ENCODE data around the gene ENTPD1. TPM values are rescaled to one million over a fixed set of nuclear protein-coding genes. Genes with fewer than 3 reads are reported as not detected.
"Not testable (repeated sequence)": the region's sequence is repeated elsewhere in the genome, so short reads cannot be mapped to it uniquely, and the experiment has no call there.

The ENTPD1 gene
- total RNA-seq, 1 donor from 2014 or later, result 7.5 TPM

DNA sequence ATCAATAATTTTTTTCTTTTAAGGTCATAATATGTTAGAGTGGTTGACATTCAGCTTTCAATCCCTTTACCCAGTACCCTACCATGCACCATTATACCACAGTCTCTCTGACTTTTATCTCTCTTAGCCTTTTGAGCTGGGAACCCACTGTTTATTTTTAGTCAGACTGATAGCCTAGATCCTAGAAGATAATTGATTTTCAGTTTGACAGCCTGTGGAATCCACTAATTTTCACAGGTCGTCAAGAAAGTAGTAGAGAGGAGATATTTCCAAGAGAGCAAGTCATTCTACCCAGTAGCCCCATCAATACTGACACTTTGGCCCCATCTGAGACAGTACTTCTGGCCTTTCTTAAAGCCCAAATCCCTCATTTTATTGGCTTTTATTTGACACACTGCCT is 84.7 kb downstream of the ENTPD1 start:
- no peak for DNase-seq
- no peak for ATAC-seq
- intact Hi-C loops (cut with micrococcal nuclease), result loop anchor here (10.0 kb wide), 1 partner anchor 146 kb away; the partner anchor contains the start of gene TCTN3

DNA sequence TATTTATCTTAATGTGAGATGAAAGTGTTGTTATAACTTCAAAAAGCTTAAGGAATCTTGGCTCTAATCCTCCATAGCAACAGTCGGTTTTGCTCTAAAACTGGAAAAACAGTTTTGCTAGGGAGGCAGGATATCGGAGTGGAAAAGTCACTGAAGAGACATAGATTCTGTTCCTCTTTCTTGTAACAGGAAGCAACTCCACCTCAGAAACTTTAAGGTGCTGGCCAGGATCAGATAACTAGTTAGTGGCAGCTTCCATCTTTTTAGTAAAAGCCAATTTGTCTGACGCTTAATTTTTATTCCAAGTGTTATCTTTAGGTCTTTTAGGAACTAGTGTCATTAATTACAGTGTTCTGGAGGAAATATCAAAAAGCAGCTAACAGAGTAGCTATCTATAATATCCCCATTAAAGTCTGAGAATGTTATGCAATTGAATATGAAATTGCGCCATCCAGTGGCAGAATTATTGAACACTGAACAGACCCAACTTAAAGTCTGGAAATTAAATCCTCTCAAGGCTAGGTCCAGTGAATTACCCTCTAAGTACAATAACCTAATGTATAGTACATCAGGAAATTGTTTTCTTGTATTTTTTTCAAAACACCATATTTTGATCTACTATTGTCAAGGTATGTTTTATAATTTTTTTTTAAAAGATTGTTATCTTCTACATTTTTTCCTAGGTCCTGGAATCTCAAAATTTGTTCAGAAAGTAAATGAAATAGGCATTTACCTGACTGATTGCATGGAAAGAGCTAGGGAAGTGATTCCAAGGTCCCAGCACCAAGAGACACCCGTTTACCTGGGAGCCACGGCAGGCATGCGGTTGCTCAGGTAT is 85.9 kb downstream of the ENTPD1 start:
- ATAC-seq, result peak; percentile 69
- intact Hi-C loops (cut with micrococcal nuclease), result loop anchor here (10.0 kb wide), 1 partner anchor 147 kb away; the partner anchor contains the start of gene TCTN3
- DNase-seq, result no peak

DNA sequence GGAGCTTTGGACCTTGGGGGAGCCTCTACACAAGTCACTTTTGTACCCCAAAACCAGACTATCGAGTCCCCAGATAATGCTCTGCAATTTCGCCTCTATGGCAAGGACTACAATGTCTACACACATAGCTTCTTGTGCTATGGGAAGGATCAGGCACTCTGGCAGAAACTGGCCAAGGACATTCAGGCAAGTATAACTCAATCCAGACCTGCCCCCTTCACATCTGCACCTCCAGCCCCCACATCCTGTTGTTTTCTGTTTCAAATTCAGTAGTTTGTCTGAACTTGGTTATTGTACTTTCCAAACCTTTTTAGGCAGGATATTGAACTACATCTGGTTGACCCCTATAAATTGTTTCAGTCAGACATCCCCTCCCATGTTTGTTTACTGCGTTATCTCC is 89.4 kb downstream of the ENTPD1 start:
- DNase-seq (no peak), ATAC-seq (no peak)
- intact Hi-C loops (cut with micrococcal nuclease), result loop anchor here (10.0 kb wide), 1 partner anchor 151 kb away; the partner anchor contains the start of gene TCTN3

DNA sequence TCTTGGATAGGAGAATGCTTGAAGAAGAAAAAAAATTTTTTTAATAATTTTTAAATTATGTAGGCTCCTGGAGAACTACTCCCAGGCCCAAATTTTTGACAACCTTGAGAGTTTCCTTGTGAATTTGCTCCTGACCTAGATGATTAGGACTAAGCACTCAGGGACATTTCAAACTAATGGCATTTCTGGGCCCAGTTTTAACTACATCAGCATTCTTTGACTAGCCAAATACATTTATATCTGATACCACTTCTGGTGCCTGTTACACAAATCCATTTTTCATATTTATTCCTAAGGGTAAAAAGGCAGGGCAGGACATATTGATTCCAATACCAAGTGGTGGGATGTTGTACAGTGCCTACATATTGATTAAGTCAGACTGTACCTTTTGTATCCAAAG is 91.0 kb downstream of the ENTPD1 start:
- ATAC-seq (no peak), DNase-seq (no peak)
- intact Hi-C loops (cut with micrococcal nuclease), result loop anchor here (10.0 kb wide), 1 partner anchor 152 kb away; the partner anchor contains the start of gene TCTN3

DNA sequence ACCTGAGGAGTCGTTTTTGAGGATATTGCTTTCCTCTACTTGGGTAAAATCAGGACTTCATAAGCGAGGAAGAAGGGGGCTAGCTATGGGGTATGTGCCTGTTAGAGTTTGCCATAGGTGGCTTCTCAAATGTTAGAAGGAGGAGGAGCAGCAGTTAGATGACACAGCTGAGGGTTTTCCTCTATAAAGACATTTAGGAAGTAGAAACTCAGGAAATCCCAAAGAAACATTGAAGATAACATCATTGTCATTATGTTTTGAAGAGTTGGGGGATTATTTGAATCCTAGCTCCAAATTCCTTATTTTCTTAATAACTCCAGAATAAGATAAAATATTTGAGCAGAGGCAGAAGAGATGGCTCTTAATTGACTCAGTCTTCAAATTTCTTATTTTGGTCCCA is 92.9 kb downstream of the ENTPD1 start:
- ATAC-seq (no peak), DNase-seq (no peak)
- intact Hi-C loops (cut with micrococcal nuclease), result loop anchor here (10.0 kb wide), 1 partner anchor 154 kb away; the partner anchor contains the start of gene TCTN3

DNA sequence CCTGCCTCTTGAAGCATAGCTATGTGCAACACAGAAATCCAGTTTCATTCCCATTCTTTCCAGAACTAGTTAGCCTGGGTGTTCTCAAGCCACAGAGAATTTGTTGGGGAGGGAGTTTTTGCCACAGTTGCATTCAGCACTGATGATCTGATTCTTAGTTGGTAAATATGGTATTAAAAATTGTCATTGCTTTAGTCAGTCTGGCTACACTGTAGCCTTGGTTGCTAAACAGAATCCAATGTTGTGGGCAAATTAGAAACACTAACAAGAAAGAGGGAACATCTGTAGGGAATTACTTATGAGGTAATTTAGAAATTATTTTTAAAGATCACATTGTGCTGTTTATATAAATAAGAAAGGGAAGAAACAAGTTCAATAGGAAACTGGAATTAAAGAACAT is 94.8 kb downstream of the ENTPD1 start:
- intact Hi-C loops (cut with micrococcal nuclease), result no loop called here
- ATAC-seq (no peak), DNase-seq (no peak)

DNA sequence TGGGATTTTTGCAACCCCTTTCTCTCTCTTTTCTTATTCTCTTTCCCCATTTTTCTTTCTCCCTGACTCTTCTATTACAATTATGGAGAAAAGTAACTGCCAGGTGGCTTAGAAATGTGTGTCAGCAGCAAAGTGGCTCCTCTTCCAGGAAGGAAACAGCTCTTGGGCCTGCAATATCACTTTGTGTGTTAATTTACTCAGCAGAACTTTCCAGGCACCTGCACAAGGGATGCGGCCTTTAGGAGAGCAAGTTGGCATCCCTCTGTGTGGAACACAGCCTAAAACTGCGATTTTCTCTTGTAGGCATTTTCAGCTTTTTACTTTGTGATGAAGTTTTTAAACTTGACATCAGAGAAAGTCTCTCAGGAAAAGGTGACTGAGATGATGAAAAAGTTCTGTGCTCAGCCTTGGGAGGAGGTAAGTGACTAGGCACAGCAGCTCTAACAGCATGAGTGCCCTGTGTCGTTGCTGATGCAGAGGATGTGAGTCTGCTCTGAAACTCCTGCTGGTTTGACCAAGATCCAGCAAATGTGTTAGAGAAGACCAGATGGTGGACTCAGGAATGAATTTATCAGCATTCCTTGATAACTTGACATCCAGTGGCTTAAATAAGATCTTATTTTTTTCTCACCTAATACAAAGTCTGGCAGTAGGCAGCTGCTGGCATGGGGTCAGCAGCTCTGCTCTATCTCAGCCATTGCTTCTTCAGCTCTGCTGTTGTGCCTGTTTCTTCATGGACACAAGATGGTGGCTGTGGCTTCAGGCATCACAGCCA is 104.4 kb downstream of the ENTPD1 start:
- DNase-seq (no peak), ATAC-seq (no peak)
- intact Hi-C loops (cut with micrococcal nuclease), result no loop called here

DNA sequence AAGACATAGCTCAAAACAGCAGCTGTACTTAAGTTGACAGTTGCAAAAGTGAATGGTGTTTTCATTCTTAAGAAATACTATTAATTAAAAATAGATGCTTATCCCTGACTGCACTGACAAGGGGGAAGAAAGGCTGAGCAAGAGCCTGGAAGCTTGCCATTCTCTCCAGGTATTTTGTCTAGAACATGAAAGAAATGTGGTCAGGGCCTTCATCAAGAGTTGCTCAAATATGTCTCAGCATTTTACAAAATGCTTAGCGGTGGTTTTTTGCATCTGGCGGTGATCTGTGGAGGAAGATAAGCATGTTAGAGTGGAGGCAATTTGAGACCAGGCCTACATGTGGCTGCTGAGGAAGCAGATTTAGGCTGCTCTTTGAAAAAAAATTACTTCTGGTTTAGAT is 105.4 kb downstream of the ENTPD1 start:
- intact Hi-C loops (cut with micrococcal nuclease), result no loop called here
- ATAC-seq (no peak), DNase-seq (no peak)

DNA sequence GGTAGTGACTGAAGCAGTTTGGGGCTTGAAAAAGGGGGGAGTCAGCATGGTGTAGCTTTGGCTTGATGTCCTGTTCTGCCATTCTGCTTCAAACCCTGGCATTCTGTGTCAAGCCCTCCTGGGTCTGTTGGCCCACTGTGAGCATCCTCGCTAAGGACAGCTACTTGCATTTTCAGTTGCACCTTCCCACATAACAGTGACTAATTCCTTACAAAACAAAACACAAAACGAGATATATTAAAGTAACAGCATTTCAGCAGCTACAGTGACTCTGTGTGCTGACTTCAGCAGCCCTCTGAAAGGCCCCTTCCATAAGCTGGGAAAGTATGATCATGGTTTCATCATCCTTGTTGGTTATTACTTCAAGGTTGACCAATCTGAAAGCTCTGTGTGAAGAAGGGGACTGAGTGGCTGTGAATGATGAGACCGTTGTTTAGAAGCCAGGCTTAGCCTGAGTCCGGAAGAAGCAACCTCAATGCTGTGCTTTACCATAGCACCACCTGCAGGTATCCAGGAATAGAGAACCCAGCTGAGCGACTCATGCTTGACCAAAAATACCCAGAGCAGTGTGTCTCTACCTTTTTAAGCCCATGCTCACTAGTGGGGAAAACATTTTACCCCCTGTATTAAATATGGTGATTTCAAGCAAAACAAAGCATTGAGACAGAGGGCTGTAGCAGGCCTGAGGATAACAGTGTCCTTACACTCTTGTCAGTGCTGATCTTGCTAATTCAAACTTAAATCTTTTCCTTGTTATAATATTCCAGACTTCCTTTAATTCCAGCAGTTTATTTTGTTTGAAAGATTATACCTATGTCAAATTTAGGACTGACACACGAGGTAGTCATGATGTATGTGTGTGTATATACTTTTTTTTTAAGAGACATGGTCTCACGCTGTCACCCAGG is 109.2 kb downstream of the ENTPD1 start:
- ATAC-seq, result peak; percentile 76
- no peak for DNase-seq
- intact Hi-C loops (cut with micrococcal nuclease), result no loop called here

DNA sequence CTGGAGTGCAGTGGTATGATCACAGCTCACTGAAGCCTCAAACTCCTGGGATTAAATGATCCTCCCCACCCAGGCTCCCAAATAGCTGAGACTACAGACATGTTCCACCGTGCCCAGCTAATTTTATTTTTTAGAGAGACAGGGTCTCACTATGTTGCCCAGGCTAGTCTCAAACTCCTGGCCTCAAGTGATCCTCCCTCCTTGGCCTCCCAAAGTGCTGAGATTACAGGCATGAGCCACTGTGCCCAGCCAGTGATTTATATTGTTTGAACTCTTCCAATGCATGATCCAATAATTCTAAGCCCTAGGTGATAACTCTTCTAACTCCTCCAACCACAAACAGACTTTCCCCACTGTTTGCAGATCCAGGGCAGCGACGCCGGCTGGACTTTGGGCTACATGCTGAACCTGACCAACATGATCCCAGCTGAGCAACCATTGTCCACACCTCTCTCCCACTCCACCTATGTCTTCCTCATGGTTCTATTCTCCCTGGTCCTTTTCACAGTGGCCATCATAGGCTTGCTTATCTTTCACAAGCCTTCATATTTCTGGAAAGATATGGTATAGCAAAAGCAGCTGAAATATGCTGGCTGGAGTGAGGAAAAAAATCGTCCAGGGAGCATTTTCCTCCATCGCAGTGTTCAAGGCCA is 110.0 kb downstream of the ENTPD1 start:
- ATAC-seq, result no peak
- no peak for DNase-seq
- intact Hi-C loops (cut with micrococcal nuclease), result no loop called here

DNA sequence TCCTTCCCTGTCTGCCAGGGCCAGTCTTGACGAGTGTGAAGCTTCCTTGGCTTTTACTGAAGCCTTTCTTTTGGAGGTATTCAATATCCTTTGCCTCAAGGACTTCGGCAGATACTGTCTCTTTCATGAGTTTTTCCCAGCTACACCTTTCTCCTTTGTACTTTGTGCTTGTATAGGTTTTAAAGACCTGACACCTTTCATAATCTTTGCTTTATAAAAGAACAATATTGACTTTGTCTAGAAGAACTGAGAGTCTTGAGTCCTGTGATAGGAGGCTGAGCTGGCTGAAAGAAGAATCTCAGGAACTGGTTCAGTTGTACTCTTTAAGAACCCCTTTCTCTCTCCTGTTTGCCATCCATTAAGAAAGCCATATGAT is 110.5 kb downstream of the ENTPD1 start:
- intact Hi-C loops (cut with micrococcal nuclease), result no loop called here
- DNase-seq (no peak), ATAC-seq (no peak)

DNA sequence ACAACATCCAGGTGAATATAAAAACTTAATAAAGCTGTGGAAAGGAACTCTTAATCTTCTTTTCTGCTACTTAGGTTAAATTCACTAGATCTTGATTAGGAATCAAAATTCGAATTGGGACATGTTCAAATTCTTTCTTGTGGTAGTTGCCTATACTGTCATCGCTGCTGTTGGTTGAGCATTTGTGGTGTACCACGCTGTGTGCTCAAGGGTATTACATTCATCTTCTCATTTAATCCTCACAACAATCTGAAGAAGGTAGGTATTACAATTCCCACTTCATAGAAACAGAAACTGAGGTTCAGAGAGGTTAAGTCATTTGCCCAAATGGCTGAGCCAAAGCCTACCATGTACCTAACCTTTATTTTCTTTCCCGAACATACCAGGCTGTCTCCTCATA is 111.9 kb downstream of the ENTPD1 start:
- no peak for DNase-seq
- no peak for ATAC-seq
- intact Hi-C loops (cut with micrococcal nuclease), result no loop called here

DNA sequence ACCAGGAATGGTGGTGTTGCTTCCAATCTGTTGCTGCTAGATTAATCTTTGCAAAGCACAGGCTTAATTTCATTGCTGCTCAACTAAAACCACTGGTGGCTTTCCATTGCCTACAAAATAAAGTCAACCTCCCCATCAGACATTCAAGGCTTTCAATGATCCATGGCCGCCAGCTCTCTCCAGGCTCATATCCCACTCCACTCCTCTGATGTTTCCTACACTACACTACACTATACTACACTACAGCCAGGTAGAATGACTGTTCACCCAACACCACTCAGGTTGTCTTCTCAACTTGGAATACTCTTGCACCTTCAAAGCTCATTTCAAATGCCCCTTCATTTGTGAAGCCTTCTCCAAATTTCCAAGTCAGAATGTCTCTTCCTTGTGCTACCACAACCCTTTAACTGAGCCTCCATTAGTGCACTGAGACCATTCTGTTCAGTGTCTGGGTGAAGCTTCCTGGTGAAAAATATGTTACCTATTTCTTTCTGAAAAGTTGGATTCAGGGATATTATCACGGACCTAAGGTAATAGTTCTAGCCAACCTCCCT is 116.3 kb downstream of the ENTPD1 start:
- ATAC-seq (no peak), DNase-seq (no peak)
- intact Hi-C loops (cut with micrococcal nuclease), result no loop called here

DNA sequence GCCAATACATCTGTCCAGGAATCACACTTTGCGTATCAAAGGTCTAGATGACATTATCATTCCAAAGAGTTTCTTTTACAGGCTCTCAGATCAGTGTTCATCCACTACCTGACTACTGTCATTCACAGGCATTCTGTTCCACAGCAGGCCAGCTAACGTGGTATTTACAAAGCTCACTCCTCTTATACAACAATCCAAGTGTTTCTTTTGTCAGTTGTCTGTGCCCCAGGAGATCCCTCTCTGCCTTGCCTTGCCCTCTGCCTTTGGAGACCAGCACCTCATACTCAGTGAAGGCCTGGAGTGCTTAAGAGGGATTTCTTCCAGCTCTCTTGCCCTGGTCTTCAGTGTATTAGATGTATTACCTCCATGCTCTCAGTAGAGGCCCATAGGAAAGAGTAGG is 117.2 kb downstream of the ENTPD1 start:
- intact Hi-C loops (cut with micrococcal nuclease), result no loop called here
- DNase-seq (no peak), ATAC-seq (no peak)

DNA sequence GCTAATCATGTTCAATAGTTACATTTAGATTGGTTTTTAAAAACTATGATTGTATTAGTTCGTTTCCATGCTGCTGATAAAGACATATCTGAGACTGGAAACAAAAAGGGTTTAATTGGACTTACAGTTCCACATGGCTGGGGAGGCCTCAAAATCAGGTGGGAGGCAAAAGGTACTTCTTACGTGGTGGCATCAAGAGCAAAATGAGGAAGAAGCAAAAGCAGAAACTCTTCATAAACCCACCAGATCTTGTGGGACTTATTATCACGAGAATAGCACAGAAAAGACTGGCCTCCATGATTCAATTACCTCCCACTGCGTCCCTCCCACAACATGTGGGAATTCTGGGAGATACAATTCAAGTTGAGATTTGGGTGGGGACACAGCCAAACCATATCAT is 117.7 kb downstream of the ENTPD1 start:
- no peak for DNase-seq
- intact Hi-C loops (cut with micrococcal nuclease), result no loop called here
- no peak for ATAC-seq

DNA sequence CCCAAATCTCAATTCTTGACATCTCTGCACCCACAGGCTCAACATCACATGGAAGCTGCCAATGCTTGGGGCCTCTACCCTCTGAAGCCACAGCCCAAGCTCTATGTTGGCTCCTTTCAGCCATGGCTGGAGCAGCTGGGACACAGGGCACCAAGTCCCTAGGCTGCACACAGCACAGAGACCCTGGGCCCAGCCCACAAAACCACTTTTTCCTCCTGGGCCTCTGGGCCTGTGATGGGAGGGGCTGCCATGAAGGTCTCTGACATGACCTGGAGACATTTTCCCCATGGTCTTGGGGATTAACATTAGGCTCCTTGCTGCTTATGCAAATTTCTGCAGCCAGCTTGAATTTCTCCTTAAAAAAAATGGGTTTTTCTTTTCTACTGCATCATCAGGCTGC is 118.8 kb downstream of the ENTPD1 start:
- DNase-seq; intact Hi-C loops (cut with micrococcal nuclease); ATAC-seq: not testable (repeated sequence)

DNA sequence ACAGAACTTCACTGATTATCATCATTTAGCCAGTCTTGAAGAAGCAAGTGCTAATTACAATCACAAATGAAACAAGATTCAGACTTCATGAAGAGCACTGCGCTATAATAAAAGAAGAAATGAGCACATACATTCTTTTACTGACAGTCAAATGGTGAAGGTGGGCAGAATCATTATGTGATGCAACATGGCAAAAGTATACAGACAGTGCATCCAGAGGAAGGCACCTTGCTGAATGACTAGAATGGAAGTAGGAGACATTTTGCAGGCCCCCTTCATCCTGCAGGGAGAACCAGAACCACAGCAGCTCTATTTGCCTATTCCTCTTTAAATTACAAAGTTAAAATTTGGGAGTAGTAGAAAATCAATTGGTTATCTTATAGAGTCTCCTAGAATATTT is 120.8 kb downstream of the ENTPD1 start:
- DNase-seq, result no peak
- no peak for ATAC-seq
- intact Hi-C loops (cut with micrococcal nuclease), result no loop called here

DNA sequence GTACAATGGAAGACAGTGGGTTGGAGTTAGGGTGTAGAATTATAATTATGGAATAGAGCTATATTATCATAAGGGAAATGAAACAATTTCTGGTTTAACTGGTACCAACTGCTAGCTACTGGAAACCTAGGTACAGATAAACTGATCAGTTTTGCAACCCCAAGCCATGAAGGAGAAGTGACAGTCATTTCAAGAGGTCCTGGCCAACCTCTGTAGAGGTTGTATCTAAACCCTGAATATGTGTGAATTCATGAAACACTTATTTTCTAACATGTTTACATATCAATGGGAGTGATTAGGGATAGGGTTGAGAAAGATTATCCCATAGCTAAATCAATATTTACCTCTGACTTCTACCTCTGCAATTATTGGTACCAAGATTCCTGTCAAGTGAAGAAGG is 121.9 kb downstream of the ENTPD1 start:
- no peak for ATAC-seq
- intact Hi-C loops (cut with micrococcal nuclease), result no loop called here
- no peak for DNase-seq

DNA sequence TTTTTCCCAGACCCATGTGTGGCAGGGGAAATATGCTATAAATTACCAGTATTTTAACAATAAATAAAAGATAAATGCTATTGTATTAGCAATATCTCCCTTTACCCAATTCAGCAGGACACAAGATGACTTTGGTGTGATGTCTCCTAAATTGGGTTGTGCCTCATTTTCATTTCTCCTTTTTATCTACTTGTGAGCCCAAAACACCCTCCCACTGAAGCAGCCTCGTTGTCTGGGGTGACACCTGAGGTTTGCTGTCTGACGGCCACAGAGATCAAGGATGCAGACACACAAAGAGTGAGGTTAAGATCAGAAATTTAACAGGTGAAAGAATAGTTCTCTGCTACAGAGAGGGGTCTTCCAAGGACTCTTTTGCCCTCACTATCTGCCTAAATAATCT is 124.7 kb downstream of the ENTPD1 start:
- DNase-seq (no peak), ATAC-seq (no peak)
- intact Hi-C loops (cut with micrococcal nuclease), result no loop called here

Data from left ventricle myocardium superior (tissue), 1 donor.